ENCODE measurements around the gene MLLT3. TPM values are rescaled to one million over a fixed set of nuclear protein-coding genes. Genes with fewer than 3 reads are reported as not detected.

The MLLT3 gene
- total and polyA plus RNA-seq, 2 donors (not counting 3 experiments of a cell fraction or from before 2014, with no cell fraction given), result 6.1 to 10.0 TPM

- Histone ChIP-seq H4K20me1 (replicated peaks; ENCODE audit: control insufficient read depth, extremely low read depth, insufficient read depth, low read length) (no peaks in the 10 kb centered on the region), H3K4me2 (ENCODE audit: insufficient read depth, low read length) (no peak overlapping the region), H3K79me2 (ENCODE audit: control insufficient read depth, insufficient read depth, low read length) (no peaks in the 10 kb centered on the region), H3K9me3 (replicated peaks; ENCODE audit: control insufficient read depth, insufficient read depth, low read length) (no peaks in the 10 kb centered on the region), H3K4me1 (ENCODE audit: control insufficient read depth, extremely low read depth, insufficient read depth, low read length) (no peaks in the 10 kb centered on the region), H3K27ac (ENCODE audit: insufficient read depth, low read depth, low read length) (no peak overlapping the region), H2AFZ (ENCODE audit: low read depth, low read length) (no peak overlapping the region), H3K9ac (replicated peaks; ENCODE audit: extremely low read depth, insufficient read depth, low read length) (no peak overlapping the region), H3K36me3 (ENCODE audit: control insufficient read depth in 2 of 2, extremely low read depth in 1 of 2, insufficient read depth in 2 of 2, low read length in 2 of 2) (no peaks in the 10 kb centered on the region), H3K27me3 (ENCODE audit: control insufficient read depth in 2 of 2, insufficient read depth in 2 of 2, low read length in 2 of 2) (peaks cover 3 to 5% of the 10 kb centered on the region in 2 experiments), H3K4me3 (replicated peaks in 1 of 3; ENCODE audit: insufficient read depth in 1 of 3, low read depth in 1 of 3, low read length in 3 of 3) (no peak overlapping the region), H3K9me1 (replicated peaks; ENCODE audit: control insufficient read depth, extremely low read depth, insufficient read depth, low read length) (no peaks in the 10 kb centered on the region)
- no peak for FAIRE-seq
- ChIA-PET CTCF (no interaction called here), POLR2A (no interaction called here)
- no TSS peak for BruUV-seq (replicated peaks)
- dilution Hi-C loops (cut with MboI; ENCODE audit: extremely low pct_ligation_motif_present, low sequenced_read_pairs), result no loop called here
- TF ChIP-seq POLR2AphosphoS5 (IDR thresholded peaks at IDR 0.05; ENCODE audit: insufficient read depth, low read depth, low read length) (no peak), MYC (IDR thresholded peaks at IDR 0.05; ENCODE audit: low read depth, low read length) (no peak), POLR2A (IDR thresholded peaks at IDR 0.05; ENCODE audit: low read depth, low read length) (no peak), FOS (IDR thresholded peaks at IDR 0.05; ENCODE audit: borderline replicate concordance, insufficient read depth, low read length) (no peak), GATA2 (IDR thresholded peaks at IDR 0.05; ENCODE audit: insufficient read depth, insufficient read length, low read depth, low read length) (no peak), JUN (IDR thresholded peaks at IDR 0.05; ENCODE audit: borderline replicate concordance, insufficient read depth, insufficient read length, low read depth) (no peak)
- intact Hi-C loops (cut with micrococcal nuclease), result no loop called here
- peak; percentile 7 for DNase-seq (ENCODE audit: low read depth, low spot score)
These were observed 314.7 kb downstream of the MLLT3 start for GRCh38 chr9:20307621-20308020.

- Histone ChIP-seq H3K4me1 (ENCODE audit: control insufficient read depth, extremely low read depth, insufficient read depth, low read length) (no peaks in the 10 kb centered on the region), H3K9ac (replicated peaks; ENCODE audit: extremely low read depth, insufficient read depth, low read length) (no peak overlapping the region), H3K27ac (ENCODE audit: insufficient read depth, low read depth, low read length) (no peak overlapping the region), H2AFZ (ENCODE audit: low read depth, low read length) (no peak overlapping the region), H3K4me2 (ENCODE audit: insufficient read depth, low read length) (no peak overlapping the region), H3K9me1 (replicated peaks; ENCODE audit: control insufficient read depth, extremely low read depth, insufficient read depth, low read length) (no peaks in the 10 kb centered on the region), H3K9me3 (replicated peaks; ENCODE audit: control insufficient read depth, insufficient read depth, low read length) (no peaks in the 10 kb centered on the region), H3K4me3 (replicated peaks in 1 of 3; ENCODE audit: insufficient read depth in 1 of 3, low read depth in 1 of 3, low read length in 3 of 3) (no peak overlapping the region), H3K27me3 (ENCODE audit: control insufficient read depth in 2 of 2, insufficient read depth in 2 of 2, low read length in 2 of 2) (peaks cover 6% of the 10 kb centered on the region in 2 experiments), H3K79me2 (ENCODE audit: control insufficient read depth, insufficient read depth, low read length) (no peaks in the 10 kb centered on the region), H3K36me3 (ENCODE audit: control insufficient read depth in 2 of 2, extremely low read depth in 1 of 2, insufficient read depth in 2 of 2, low read length in 2 of 2) (no peaks in the 10 kb centered on the region), H4K20me1 (replicated peaks; ENCODE audit: control insufficient read depth, extremely low read depth, insufficient read depth, low read length) (no peaks in the 10 kb centered on the region)
- ChIA-PET POLR2A (no interaction called here), CTCF (no interaction called here)
- no TSS peak for BruUV-seq (replicated peaks)
- TF ChIP-seq GATA2 (IDR thresholded peaks at IDR 0.05; ENCODE audit: insufficient read depth, insufficient read length, low read depth, low read length) (no peak), MYC (IDR thresholded peaks at IDR 0.05; ENCODE audit: low read depth, low read length) (no peak), MAX (IDR thresholded peaks at IDR 0.05; ENCODE audit: insufficient read depth, insufficient read length) (no peak), FOS (IDR thresholded peaks at IDR 0.05; ENCODE audit: borderline replicate concordance, insufficient read depth, low read length) (no peak), EZH2 (IDR thresholded peaks at IDR 0.05; ENCODE audit: borderline replicate concordance, low read depth, low read length, severe bottlenecking) (no peak), POLR2A (IDR thresholded peaks at IDR 0.05; ENCODE audit: low read depth, low read length) (no peak)
- TF ChIP-seq, protein P1, sequence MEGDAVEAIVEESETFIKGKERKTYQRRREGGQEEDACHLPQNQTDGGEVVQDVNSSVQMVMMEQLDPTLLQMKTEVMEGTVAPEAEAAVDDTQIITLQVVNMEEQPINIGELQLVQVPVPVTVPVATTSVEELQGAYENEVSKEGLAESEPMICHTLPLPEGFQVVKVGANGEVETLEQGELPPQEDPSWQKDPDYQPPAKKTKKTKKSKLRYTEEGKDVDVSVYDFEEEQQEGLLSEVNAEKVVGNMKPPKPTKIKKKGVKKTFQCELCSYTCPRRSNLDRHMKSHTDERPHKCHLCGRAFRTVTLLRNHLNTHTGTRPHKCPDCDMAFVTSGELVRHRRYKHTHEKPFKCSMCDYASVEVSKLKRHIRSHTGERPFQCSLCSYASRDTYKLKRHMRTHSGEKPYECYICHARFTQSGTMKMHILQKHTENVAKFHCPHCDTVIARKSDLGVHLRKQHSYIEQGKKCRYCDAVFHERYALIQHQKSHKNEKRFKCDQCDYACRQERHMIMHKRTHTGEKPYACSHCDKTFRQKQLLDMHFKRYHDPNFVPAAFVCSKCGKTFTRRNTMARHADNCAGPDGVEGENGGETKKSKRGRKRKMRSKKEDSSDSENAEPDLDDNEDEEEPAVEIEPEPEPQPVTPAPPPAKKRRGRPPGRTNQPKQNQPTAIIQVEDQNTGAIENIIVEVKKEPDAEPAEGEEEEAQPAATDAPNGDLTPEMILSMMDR (IDR thresholded peaks at IDR 0.05; ENCODE audit: extremely low read depth in 1 of 2, insufficient read depth in 1 of 2, low read depth in 1 of 2, low read length in 2 of 2), result no peak
- DNase-seq (ENCODE audit: low read depth, low spot score) (no peak), FAIRE-seq (no peak)
- dilution Hi-C loops (cut with MboI; ENCODE audit: extremely low pct_ligation_motif_present, low sequenced_read_pairs), result no loop called here
- intact Hi-C loops (cut with micrococcal nuclease), result no loop called here
These were observed 316.8 kb downstream of the MLLT3 start for GRCh38 chr9:20305452-20305851.

All from endothelial cell of umbilical vein (primary cell).